ENCODE data around the gene SIN3B. TPM values are rescaled to one million over a fixed set of nuclear protein-coding genes. Genes with fewer than 3 reads are reported as not detected.

SIN3B gene
- polyA plus RNA-seq, 12 donors: 29.9 to 62.6 (median 36.1) TPM; not detected in 1

- no peak for DNase-seq
Measured at GRCh38 chr19:16820056-16820455, 9.1 kb upstream of the SIN3B start.

- no peak for DNase-seq
Measured at GRCh38 chr19:16821081-16821480, 8.1 kb upstream of the SIN3B start.

- no peak for DNase-seq
Measured at GRCh38 chr19:16822648-16823047, 6.5 kb upstream of the SIN3B start.

GRCh38 chr19:16824658-16825311 lies 4.4 kb upstream of the SIN3B start:
- DNase-seq: no peak

- DNase-seq: peak; percentile 89
Measured at GRCh38 chr19:16825312-16826052, 3.7 kb upstream of the SIN3B start.

- DNase-seq: no peak
Measured at GRCh38 chr19:16829822-16830289, 658 bp downstream of the SIN3B start.

GRCh38 chr19:16830679-16831078 lies 1.5 kb downstream of the SIN3B start:
- no peak for DNase-seq

GRCh38 chr19:16831531-16831930 lies 2.3 kb downstream of the SIN3B start:
- no peak for DNase-seq

GRCh38 chr19:16834747-16835146 lies 5.5 kb downstream of the SIN3B start:
- DNase-seq: no peak

GRCh38 chr19:16836115-16837034 lies 7.2 kb downstream of the SIN3B start:
- DNase-seq: no peak

GRCh38 chr19:16837035-16837362 lies 7.8 kb downstream of the SIN3B start:
- no peak for DNase-seq

GRCh38 chr19:16841391-16841926 lies 12.3 kb downstream of the SIN3B start:
- no peak for DNase-seq

- no peak for DNase-seq
Measured at GRCh38 chr19:16846901-16847300, 17.7 kb downstream of the SIN3B start.

- DNase-seq: no peak
Measured at GRCh38 chr19:16847430-16847829, 18.2 kb downstream of the SIN3B start.

GRCh38 chr19:16849168-16849567 lies 20.0 kb downstream of the SIN3B start:
- no peak for DNase-seq

- no peak for DNase-seq
Measured at GRCh38 chr19:16850133-16850532, 20.9 kb downstream of the SIN3B start.

GRCh38 chr19:16851031-16851712 lies 22.0 kb downstream of the SIN3B start:
- DNase-seq: no peak

- DNase-seq: no peak
Measured at GRCh38 chr19:16853066-16853465, 23.9 kb downstream of the SIN3B start.

- no peak for DNase-seq
Measured at GRCh38 chr19:16856091-16856490, 26.9 kb downstream of the SIN3B start.

- no peak for DNase-seq
Measured at GRCh38 chr19:16859626-16860025, 30.4 kb downstream of the SIN3B start.

GRCh38 chr19:16860118-16860517 lies 30.9 kb downstream of the SIN3B start:
- DNase-seq: no peak

- no peak for DNase-seq
Measured at GRCh38 chr19:16861011-16861410, 31.8 kb downstream of the SIN3B start.

All from muscle of arm (tissue), 12 donors.